Endometrium (tissue), 2 donors: ENCODE results near the gene GPATCH2.
"Not testable (repeated sequence)": the region's sequence is repeated elsewhere in the genome, so short reads cannot be mapped to it uniquely, and the experiment has no call there.

ENCODE experiments used
- FAIRE-seq: peaks from 2 replicates; lab custom pipeline; 2012; peaks lifted over from hg19 to GRCh38; lab: Jason Lieb, UNC
- donor health status: control.
- donor health status: control.

The GPATCH2 gene

GRCh38 chr1:217524787-217525520 is 105.9 kb downstream of the GPATCH2 start:
- FAIRE-seq, result no peak

DNA sequence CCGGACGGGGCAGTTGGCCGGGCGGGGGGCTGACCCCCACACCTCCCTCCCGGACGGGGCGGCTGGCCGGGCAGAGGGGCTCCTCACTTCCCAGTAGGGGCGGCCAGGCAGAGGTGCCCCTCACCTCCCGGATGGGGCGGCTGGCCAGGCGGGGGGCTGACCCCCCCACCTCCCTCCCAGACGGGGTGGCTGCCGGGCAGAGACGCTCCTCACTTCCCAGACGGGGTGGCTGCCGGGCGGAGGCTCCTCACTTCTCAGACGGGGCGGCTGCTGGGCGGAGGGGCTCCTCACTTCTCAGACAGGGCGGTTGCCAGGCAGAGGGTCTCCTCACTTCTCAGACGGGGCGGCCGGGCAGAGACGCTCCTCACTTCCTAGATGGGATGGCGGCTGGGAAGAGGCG is 107.0 kb downstream of the GPATCH2 start:
- FAIRE-seq, result not testable (repeated sequence)

DNA sequence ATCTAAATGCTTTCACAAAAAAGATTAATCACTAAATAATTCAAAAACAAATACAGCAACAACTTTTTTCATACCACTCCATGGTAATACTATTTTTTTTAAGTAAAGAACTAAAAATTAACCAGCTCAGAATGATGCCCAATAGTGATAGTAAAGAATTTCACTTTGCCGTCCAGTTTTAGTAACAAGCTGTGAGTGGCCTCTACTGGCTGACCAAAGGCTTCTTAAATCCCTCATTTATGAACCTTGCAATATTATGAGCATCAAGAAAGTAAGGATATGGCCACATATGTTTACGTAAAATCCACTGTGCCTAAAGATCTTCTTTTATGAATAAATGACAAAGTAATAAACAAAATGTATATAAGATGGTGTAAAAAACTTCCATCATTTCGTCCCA is 108.6 kb downstream of the GPATCH2 start:
- no peak for FAIRE-seq

GRCh38 chr1:217521317-217521716 is 109.6 kb downstream of the GPATCH2 start:
- FAIRE-seq, result no peak

GRCh38 chr1:217506878-217507277 is 124.0 kb downstream of the GPATCH2 start:
- no peak for FAIRE-seq

- no peak for FAIRE-seq
These were observed 132.7 kb downstream of the GPATCH2 start for GRCh38 chr1:217498209-217498608.

DNA sequence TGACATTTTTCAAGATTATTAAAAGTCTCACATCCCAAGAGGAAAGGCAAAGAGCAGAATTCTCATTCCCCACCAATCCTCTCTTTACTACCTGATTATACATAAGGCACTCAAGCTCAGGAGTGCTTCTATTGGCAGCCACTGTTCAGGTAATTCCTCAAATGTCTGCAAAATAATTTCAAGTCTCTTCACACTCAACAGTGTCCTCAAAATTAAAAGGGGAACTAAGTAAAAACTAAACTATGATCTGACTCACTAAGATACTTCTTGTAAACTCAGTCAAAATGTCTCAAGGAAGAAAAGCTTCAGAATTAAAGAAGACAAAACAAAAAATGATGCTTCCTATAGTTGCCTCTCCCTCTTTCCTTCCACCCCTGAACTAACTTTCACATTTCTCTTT is 135.6 kb downstream of the GPATCH2 start:
- no peak for FAIRE-seq

GRCh38 chr1:217494767-217495166 is 136.1 kb downstream of the GPATCH2 start:
- FAIRE-seq, result no peak

DNA sequence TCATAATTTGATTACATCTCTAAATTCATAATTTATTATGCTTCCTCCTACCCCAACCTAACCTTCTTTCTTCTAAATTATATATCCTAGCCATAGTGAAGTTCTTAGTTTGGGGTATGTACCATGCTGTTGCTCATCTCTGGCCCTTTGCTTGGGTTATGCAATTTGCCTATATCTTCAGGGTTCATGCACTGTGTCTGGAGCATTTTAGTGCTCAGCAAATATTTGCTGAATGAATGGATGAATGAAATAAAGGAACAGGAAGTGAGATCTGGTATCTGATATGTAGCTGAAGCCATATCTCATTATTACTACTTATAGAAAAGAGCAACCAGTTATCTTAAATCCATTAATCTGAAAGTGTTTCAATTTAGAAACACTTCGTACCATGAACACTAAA is 137.6 kb downstream of the GPATCH2 start:
- FAIRE-seq, result no peak

GRCh38 chr1:217484871-217485270 is 146.0 kb downstream of the GPATCH2 start:
- no peak for FAIRE-seq

- no peak for FAIRE-seq
These were observed 148.4 kb downstream of the GPATCH2 start for GRCh38 chr1:217482356-217483102.

DNA sequence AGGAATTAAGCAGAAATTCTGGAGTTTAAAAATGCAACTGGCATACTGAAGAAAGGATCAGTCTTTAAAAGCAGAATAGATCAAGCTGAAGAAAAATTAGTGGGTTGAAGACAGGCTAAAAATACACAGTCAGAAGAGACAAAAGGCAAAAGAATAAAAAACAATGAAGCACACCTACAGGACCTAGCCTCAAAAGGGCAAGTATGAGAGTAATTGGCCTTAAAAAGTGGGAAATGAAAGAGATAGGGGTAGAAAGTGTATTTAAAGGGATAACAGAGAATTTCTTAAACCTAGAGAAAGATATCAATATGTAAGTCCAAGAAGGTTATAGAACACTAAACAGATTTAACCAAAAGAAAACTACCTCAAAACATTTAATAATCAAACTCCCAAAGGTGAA is 152.4 kb downstream of the GPATCH2 start:
- no peak for FAIRE-seq

- FAIRE-seq, result no peak
These were observed 158.0 kb downstream of the GPATCH2 start for GRCh38 chr1:217472915-217473314.

- no peak for FAIRE-seq
These were observed 159.5 kb downstream of the GPATCH2 start for GRCh38 chr1:217471403-217471802.

DNA sequence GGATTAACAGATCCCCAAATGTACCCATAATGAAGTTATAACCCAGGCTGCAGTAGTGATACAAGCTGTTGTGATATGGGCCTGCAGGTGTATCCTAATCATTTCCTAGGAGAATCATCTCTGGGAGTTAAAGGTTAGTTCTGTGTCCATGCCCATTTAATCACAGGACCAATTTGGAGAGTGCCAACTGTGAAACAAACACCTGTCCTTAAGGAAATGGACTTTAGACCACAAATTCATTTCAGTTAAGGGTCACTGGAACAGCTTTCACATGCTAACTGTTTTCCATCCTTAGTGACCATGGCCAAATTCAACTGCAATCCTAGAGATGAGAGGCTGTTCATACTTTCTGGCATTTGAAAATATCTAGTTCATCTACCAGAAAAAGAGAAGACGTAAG is 160.9 kb downstream of the GPATCH2 start:
- FAIRE-seq, result no peak

GRCh38 chr1:217465102-217465501 is 165.8 kb downstream of the GPATCH2 start:
- peak; percentile 43 for FAIRE-seq

- no peak for FAIRE-seq
These were observed 168.2 kb downstream of the GPATCH2 start for GRCh38 chr1:217462666-217463065.

GRCh38 chr1:217462159-217462558 is 168.7 kb downstream of the GPATCH2 start:
- no peak for FAIRE-seq

DNA sequence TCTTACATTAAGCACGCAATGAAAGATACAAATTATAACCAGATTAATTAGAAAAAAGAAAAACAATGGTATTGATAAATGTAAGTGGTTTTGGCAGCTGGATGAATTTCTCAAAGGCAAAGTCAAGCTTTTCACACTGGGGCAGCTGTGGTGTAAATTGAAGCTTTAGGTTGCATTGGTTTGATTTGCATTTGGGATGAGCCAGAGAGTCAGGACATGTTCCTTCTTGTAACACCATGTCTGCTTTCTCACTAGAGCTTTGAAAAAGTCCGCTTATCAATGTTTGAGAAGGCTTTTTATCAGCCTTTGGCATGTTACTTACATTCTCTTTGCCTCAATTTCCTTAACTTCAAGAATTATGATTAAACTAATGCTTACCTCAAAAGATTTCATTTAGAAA is 173.9 kb downstream of the GPATCH2 start:
- no peak for FAIRE-seq

DNA sequence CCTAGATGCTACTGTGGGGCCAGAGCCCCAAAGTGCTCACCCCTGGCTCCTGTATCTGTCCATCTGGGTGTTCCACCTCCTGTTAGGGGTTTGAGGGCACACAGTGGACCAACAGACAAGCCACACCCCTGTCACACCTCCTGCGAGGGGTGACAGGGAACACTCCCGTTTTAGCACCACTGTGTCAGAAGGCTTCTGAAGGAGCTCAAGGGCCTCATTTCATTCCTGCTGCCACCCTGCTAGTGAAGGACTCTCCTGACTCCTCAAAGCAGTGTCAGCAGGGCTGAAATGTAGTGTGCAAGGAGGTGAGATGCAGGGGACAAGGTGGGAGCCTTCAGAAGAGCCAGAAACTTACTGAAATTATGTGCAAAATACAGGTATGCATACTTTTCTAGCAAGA is 174.6 kb downstream of the GPATCH2 start:
- no peak for FAIRE-seq

- no peak for FAIRE-seq
These were observed 177.1 kb downstream of the GPATCH2 start for GRCh38 chr1:217453816-217454215.

DNA sequence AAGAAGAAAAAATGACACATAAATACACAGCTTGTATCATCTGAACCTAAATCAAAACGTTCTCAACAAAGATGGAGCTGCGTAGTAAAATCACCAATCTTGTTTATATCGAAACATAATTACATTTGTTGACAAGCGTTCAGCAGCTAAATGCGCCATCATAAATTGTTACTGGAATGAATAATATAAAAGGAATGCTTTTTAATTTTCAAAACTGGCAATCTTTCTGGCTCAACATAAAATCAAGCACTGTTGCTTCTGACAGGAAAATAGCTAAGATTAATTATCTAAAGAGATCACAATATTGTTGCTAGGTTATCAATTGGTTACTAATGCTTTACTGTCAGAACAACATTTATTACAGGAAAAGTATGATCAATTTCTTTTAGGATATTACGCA is 181.5 kb downstream of the GPATCH2 start:
- FAIRE-seq, result no peak

DNA sequence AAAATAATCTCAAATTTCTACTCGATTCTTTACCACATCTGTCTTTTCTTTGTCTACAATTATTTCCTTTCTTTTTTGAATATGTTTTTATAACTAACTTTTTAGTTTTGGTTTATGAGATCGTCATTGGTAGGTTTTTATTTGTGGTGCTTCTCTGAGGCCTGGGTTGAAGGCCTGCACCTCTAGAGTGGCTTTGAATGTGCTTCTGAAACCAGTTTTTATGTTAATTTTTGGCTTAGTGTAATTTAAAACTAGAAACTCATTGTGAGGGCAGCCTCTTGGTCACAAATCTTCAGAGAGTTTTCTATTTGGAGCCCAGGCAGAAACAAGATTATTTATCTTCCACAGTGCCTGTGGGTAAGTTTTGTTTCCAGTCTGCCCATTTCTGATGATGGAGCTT is 187.0 kb downstream of the GPATCH2 start:
- no peak for FAIRE-seq

GRCh38 chr1:217437376-217437775 is 193.5 kb downstream of the GPATCH2 start:
- no peak for FAIRE-seq
